GM12801 (cell line): ENCODE data around the gene IL36G.

Experiments used
- CTCF ChIP-seq: IDR thresholded peaks from one replicate; pipeline ENCODE4 v1.5.1; 2011; ENCODE audit warnings: control low read depth; ENCODE audit not compliant: insufficient read length; ENCODE audit errors: extremely low read depth

IL36G gene

GRCh38 chr2:112958428-112959108, 19.2 kb upstream of the IL36G start:
- TF ChIP-seq CTCF, result no peak

- TF ChIP-seq CTCF, result no peak
These were observed 18.5 kb upstream of the IL36G start for GRCh38 chr2:112959109-112959812.

- no peak for TF ChIP-seq CTCF
These were observed 17.5 kb upstream of the IL36G start for GRCh38 chr2:112960230-112960825.

GRCh38 chr2:112962308-112963175, 15.3 kb upstream of the IL36G start:
- TF ChIP-seq CTCF, result no peak

GRCh38 chr2:112967023-112967422, 10.8 kb upstream of the IL36G start:
- TF ChIP-seq CTCF, result no peak

- TF ChIP-seq CTCF, result no peak
These were observed 5.3 kb upstream of the IL36G start for GRCh38 chr2:112972423-112973086.
